Mesothelial cell of epicardium (in vitro differentiated cells): Measurements from ENCODE around the gene LIN9. TPM values are rescaled to one million over a fixed set of nuclear protein-coding genes. Genes with fewer than 3 reads are reported as not detected.
"Not testable (repeated sequence)": the region's sequence is repeated elsewhere in the genome, so short reads cannot be mapped to it uniquely, and the experiment has no call there.

Experiments
- DNase-seq, 2 experiments: peaks; one replicate each; pipeline ENCODE4 v3.0.0; 2021; ENCODE audit warnings: low spot score in 2 of 2; ENCODE audit not compliant: unreplicated experiment in 2 of 2
- H3K27ac Mint-ChIP-seq: 2 replicates; pipeline ENCODE4 v1.8.0; 2021; ENCODE audit warnings: mixed read lengths
- H3K27me3 Mint-ChIP-seq: 2 replicates; pipeline ENCODE4 v1.8.0; 2021; ENCODE audit warnings: low read depth, mixed read lengths
- H3K36me3 Mint-ChIP-seq: 2 replicates; pipeline ENCODE4 v1.8.0; 2021; ENCODE audit warnings: mixed read lengths
- H3K4me1 Mint-ChIP-seq: 2 replicates; pipeline ENCODE4 v1.8.0; 2021; ENCODE audit warnings: mixed read lengths
- H3K4me3 Mint-ChIP-seq: 2 replicates; pipeline ENCODE4 v1.8.0; 2021; ENCODE audit warnings: mild to moderate bottlenecking, moderate library complexity, mixed read lengths
- H3K9me3 Mint-ChIP-seq: 2 replicates; pipeline ENCODE4 v1.8.0; 2021; ENCODE audit warnings: mixed read lengths
- total RNA-seq: library from RNA; stranded (reverse); gene quantifications from 3 replicates; pipeline ENCODE4 v1.2.1, GENCODE V29; 2021
- TF ChIP-seq, protein P1 (sequence below): fragments of 200-600 bp; sonication (generic); IDR thresholded peaks from one replicate; pipeline ENCODE4 v1.5.0; 2021; ENCODE audit warnings: antibody characterized with exemption; ENCODE audit not compliant: unreplicated experiment

Gene LIN9
- total RNA-seq, 1 donor from 2014 or later: 8.9 TPM

DNA sequence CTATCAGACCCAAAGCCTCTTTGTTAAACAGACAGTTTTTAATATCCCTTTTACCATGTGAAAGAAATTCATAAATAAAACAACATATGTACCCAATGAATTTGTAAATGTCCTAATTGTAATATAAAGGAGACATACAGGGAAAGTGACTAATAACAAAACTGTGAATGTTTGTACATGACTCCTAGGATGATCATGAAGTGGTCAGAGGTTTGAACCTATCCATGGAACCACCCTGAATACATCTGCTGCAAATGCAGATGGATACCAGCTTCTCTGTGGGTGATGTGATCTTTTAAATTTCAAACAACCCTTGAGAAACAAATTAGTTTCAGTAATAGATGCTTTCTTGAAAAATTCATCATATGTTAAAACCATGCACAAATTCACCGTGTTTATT is 105.7 kb downstream of the LIN9 start:
- no peak for DNase-seq
- H3K9me3 Mint-ChIP-seq: no peaks in the 10 kb centered on the region
- H3K27me3 Mint-ChIP-seq: no peaks in the 10 kb centered on the region
- H3K4me3 Mint-ChIP-seq: no peak overlapping the region
- H3K27ac Mint-ChIP-seq: no peak overlapping the region
- no peaks in the 10 kb centered on the region for H3K36me3 Mint-ChIP-seq
- TF ChIP-seq, protein P1, sequence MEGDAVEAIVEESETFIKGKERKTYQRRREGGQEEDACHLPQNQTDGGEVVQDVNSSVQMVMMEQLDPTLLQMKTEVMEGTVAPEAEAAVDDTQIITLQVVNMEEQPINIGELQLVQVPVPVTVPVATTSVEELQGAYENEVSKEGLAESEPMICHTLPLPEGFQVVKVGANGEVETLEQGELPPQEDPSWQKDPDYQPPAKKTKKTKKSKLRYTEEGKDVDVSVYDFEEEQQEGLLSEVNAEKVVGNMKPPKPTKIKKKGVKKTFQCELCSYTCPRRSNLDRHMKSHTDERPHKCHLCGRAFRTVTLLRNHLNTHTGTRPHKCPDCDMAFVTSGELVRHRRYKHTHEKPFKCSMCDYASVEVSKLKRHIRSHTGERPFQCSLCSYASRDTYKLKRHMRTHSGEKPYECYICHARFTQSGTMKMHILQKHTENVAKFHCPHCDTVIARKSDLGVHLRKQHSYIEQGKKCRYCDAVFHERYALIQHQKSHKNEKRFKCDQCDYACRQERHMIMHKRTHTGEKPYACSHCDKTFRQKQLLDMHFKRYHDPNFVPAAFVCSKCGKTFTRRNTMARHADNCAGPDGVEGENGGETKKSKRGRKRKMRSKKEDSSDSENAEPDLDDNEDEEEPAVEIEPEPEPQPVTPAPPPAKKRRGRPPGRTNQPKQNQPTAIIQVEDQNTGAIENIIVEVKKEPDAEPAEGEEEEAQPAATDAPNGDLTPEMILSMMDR: no peak
- H3K4me1 Mint-ChIP-seq: no peaks in the 10 kb centered on the region

DNA sequence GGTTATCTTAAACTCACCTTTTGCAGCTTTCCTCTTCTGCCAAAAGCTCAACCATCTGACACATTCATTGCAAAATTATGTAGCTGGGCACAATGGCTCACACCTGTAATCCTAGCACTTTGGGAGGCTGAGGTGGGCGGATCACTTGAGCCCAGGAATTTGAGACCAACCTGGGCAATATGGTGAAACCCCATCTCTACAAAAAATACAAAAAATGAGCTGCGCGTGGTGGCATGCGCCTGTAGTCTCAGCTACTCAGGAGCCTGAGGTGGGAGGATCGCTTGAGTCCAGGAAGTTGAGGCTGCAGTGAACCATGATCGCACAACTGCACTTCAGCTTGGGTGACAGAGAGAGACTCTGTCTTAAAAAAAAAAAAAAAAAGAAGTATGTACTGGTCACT is 106.3 kb downstream of the LIN9 start:
- not testable (repeated sequence) for H3K27ac Mint-ChIP-seq, DNase-seq, H3K4me3 Mint-ChIP-seq, H3K36me3 Mint-ChIP-seq, H3K9me3 Mint-ChIP-seq, H3K4me1 Mint-ChIP-seq, H3K27me3 Mint-ChIP-seq

DNA sequence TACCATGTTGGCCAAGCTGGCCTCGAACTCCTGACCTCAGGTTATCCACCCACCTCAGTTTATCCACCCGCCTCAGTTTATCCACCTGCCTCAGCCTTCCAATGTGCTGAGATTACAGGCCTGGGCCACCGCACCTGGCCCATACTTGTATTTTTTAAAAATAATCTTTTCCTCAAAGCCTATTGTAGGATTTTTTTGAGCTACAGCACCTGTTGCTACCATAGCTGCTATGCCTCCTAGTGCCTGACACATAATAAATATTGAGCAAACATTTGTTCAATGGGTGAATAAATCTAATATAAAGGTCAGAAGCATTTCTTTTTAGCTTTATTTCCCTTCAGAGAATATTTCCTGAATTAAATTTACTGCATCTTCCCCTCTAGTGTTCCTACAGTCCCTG is 106.7 kb downstream of the LIN9 start:
- TF ChIP-seq, protein P1: no peak
- Mint-ChIP-seq H3K27ac (no peak overlapping the region), H3K9me3 (no peaks in the 10 kb centered on the region)

DNA sequence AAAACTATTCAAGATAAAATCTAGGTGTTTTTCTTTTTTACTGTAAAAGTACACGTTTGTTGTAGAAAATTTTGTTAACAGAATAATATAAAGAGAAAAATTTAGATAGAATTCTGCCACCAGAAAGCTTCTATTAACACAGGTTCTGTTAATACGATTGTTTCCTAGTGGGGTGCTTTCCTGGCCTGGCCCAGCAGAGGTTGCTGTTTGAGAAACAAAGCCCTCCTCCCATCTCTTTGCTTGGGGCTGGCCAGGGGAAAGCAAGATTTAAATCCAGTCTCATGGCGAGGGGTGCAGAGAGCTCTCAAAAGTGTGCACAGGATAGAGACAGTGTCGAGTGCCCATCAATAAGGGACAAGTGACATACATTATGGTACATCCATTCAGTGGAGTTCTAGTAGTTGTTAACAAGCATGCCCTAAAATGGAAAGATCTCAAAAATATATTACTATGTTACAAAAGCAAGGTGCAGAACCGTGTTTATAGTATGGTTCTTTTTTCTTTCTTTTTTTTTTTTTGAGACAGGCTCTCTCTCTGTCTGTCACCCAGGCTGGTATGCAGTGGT is 107.9 kb downstream of the LIN9 start:
- Mint-ChIP-seq H3K27ac (no peak overlapping the region), H3K9me3 (no peaks in the 10 kb centered on the region), H3K36me3 (no peaks in the 10 kb centered on the region), H3K4me1 (peaks cover 3% of the 10 kb centered on the region), H3K27me3 (no peaks in the 10 kb centered on the region), H3K4me3 (no peak overlapping the region)
- no peak for DNase-seq
- TF ChIP-seq, protein P1: no peak

More for the DNA sequence above, 106.7 kb downstream of the LIN9 start:
- Mint-ChIP-seq H3K36me3 (no peaks in the 10 kb centered on the region), H3K27me3 (no peaks in the 10 kb centered on the region), H3K4me3 (no peak overlapping the region), H3K4me1 (no peaks in the 10 kb centered on the region)
- DNase-seq: no peak

DNA sequence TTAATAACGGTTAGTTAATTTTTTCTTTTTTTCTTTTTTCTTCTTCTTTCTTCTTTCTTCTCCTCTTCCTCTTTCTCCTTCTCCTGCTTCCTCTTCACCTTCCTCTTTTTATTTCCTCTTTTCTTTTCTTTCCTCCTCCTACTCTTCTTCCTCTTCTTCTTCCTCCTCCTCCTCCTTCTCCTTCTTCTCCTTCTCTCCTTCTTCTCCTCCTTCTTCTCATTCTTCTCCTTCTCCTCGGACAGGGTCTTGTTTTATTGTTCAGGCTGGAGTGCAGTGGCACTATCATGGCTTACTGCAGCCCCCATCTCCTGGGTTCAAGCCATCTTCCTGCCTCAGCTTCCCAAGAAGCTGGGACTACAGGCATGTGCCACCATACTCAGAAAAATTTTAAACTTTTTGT is 109.0 kb downstream of the LIN9 start:
- Mint-ChIP-seq H3K27ac (no peak overlapping the region), H3K27me3 (no peaks in the 10 kb centered on the region), H3K36me3 (no peaks in the 10 kb centered on the region), H3K9me3 (no peaks in the 10 kb centered on the region), H3K4me1 (peaks cover 3% of the 10 kb centered on the region), H3K4me3 (no peak overlapping the region)
- TF ChIP-seq, protein P1: no peak
- no peak for DNase-seq

DNA sequence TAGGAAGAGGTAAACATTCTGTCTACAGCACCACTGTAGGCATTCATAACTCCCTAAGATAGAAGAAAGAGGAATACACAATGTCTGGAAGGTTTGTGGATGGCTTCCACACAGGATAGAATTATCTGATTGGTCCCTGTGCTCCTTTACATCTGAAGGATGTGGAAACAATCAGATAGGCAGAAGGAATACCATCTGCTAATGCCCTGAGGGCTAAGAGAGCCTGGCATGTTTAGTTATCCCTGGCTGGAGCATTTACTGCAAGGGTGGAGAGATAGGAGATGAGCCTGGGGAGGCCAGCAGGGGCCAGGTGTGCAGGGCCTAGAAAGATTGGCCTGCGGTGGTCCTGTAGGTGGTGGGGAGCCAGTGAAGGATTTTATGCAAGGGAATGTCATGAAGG is 113.8 kb downstream of the LIN9 start:
- DNase-seq: no peak
- H3K36me3 Mint-ChIP-seq: no peaks in the 10 kb centered on the region
- H3K9me3 Mint-ChIP-seq: no peaks in the 10 kb centered on the region
- TF ChIP-seq, protein P1: no peak
- no peaks in the 10 kb centered on the region for H3K27me3 Mint-ChIP-seq
- peaks cover 3% of the 10 kb centered on the region for H3K4me1 Mint-ChIP-seq
- no peak overlapping the region for H3K4me3 Mint-ChIP-seq
- H3K27ac Mint-ChIP-seq: no peak overlapping the region
